IMR-90 (cell line): ENCODE measurements around the gene EDN3. TPM values are rescaled to one million over a fixed set of nuclear protein-coding genes. Genes with fewer than 3 reads are reported as not detected.

Source experiments
- ATAC-seq: fragments of 200-7000 bp; cut with Tn5 transposase; 2 replicates; pipeline ENCODE4 v1.9.1; 2020; ENCODE audit warnings: low read depth, mild to moderate bottlenecking, moderate library complexity
- BruUV-seq: library from RNA; stranded (reverse); fragments of 400-500 nt; replicated peaks from 2 replicates; lab custom pipeline; 2021; lab: Mats Ljungman, UMichigan
- CTCF ChIA-PET: fragments of 300-600 bp; formaldehyde crosslinking; extraction: SDS; loops from one replicate; lab custom pipeline; 2021; ENCODE audit warnings: antibody characterized with exemption; lab: Yijun Ruan, JAX
- POLR2A ChIA-PET: fragments of 300-600 bp; sonication (Branson Sonifier 250); formaldehyde crosslinking; loops from one replicate; lab custom pipeline; 2022; ENCODE audit warnings: antibody characterized with exemption; ENCODE audit not compliant: unreplicated experiment; lab: Charles Lee
- DNase-seq: peaks from one replicate; pipeline ENCODE4 v3.0.0; 2013
- H2AFZ ChIP-seq: replicated peaks from 2 replicates; pipeline ENCODE3; 2013; ENCODE audit warnings: low read length, mild to moderate bottlenecking; ENCODE audit not compliant: poor library complexity
- H2AK5ac ChIP-seq: 2 replicates; pipeline ENCODE4 v1.6.1; 2013; ENCODE audit warnings: low read depth, low read length, inconsistent platforms
- H2AK9ac ChIP-seq: replicated peaks from 2 replicates; pipeline ENCODE3; 2013; ENCODE audit warnings: mild to moderate bottlenecking, low read depth, low read length, moderate library complexity; ENCODE audit not compliant: poor library complexity
- H2BK120ac ChIP-seq: 2 replicates; pipeline ENCODE4 v1.6.1; 2013; ENCODE audit warnings: low read depth, low read length, inconsistent platforms
- H2BK15ac ChIP-seq: 3 replicates; pipeline ENCODE4 v1.6.1; 2013; ENCODE audit warnings: low read depth, low read length, inconsistent platforms
- H2BK20ac ChIP-seq: 2 replicates; pipeline ENCODE4 v1.6.1; 2013; ENCODE audit warnings: low read depth, mild to moderate bottlenecking, inconsistent platforms, low read length, moderate library complexity
- H2BK5ac ChIP-seq: 2 replicates; pipeline ENCODE4 v1.6.1; 2013; ENCODE audit warnings: mild to moderate bottlenecking, low read depth, low read length, inconsistent platforms; ENCODE audit not compliant: poor library complexity, severe bottlenecking
- H3K14ac ChIP-seq: replicated peaks from 2 replicates; pipeline ENCODE4 v1.6.1; 2013; ENCODE audit warnings: low read depth, low read length, inconsistent platforms
- H3K18ac ChIP-seq: 2 replicates; pipeline ENCODE4 v1.6.1; 2013; ENCODE audit warnings: low read depth, low read length, control low read depth
- H3K23ac ChIP-seq: 2 replicates; pipeline ENCODE4 v1.6.1; 2013; ENCODE audit warnings: low read depth, low read length, inconsistent platforms
- H3K27ac ChIP-seq: 2 replicates; pipeline ENCODE4 v1.5.1; 2013; ENCODE audit warnings: mild to moderate bottlenecking, control low read depth, low read length; ENCODE audit not compliant: insufficient read depth
- H3K27me3 ChIP-seq: 2 replicates; pipeline ENCODE4 v1.6.1; 2013; ENCODE audit warnings: low read length; ENCODE audit not compliant: control insufficient read depth, insufficient read depth
- H3K36me3 ChIP-seq: 2 replicates; pipeline ENCODE4 v1.6.1; 2013; ENCODE audit warnings: low read length, mixed read lengths; ENCODE audit not compliant: control insufficient read depth, insufficient read depth
- H3K4ac ChIP-seq: 2 replicates; pipeline ENCODE4 v1.6.1; 2013; ENCODE audit warnings: low read depth, low read length, inconsistent platforms
- H3K4me1 ChIP-seq: 2 replicates; pipeline ENCODE4 v1.6.1; 2013; ENCODE audit warnings: low read length, mixed read lengths; ENCODE audit not compliant: control insufficient read depth, insufficient read depth
- H3K4me2 ChIP-seq: 2 replicates; pipeline ENCODE4 v1.6.1; 2013; ENCODE audit warnings: low read depth, mild to moderate bottlenecking, control low read depth, low read length, moderate library complexity
- H3K4me3 ChIP-seq: 2 replicates; pipeline ENCODE4 v1.5.1; 2013; ENCODE audit warnings: low read depth, mild to moderate bottlenecking, control low read depth, low read length, moderate library complexity; ENCODE audit not compliant: insufficient read depth
- H3K56ac ChIP-seq: 2 replicates; pipeline ENCODE4 v1.6.1; 2013; ENCODE audit warnings: low read length, inconsistent platforms; ENCODE audit not compliant: insufficient read depth; ENCODE audit errors: extremely low read depth
- H3K79me1 ChIP-seq, 2 experiments: 2 replicates each; pipeline ENCODE4 v1.6.1; 2013; ENCODE audit warnings: low read length in 2 of 2, inconsistent platforms in 1 of 2, low read depth in 1 of 2
- H3K9ac ChIP-seq: 2 replicates; pipeline ENCODE4 v1.6.1; 2013; ENCODE audit warnings: low read depth, low read length, control low read depth
- H3K9me1 ChIP-seq: 2 replicates; pipeline ENCODE4 v1.6.1; 2013; ENCODE audit warnings: low read length, inconsistent platforms; ENCODE audit not compliant: insufficient read depth
- H3K9me3 ChIP-seq: 2 replicates; pipeline ENCODE4 v1.6.1; 2013; ENCODE audit warnings: low read length; ENCODE audit not compliant: control insufficient read depth, insufficient read depth
- H4K20me1 ChIP-seq: 2 replicates; pipeline ENCODE4 v1.6.1; 2013; ENCODE audit warnings: low read length, inconsistent platforms; ENCODE audit not compliant: insufficient read depth
- H4K5ac ChIP-seq: 2 replicates; pipeline ENCODE4 v1.6.1; 2013; ENCODE audit warnings: mild to moderate bottlenecking, low read depth, low read length, control low read depth
- H4K8ac ChIP-seq, 2 experiments: 2 replicates each; pipeline ENCODE4 v1.6.1; 2013; ENCODE audit warnings: low read depth in 2 of 2, low read length in 2 of 2, control low read depth in 1 of 2, inconsistent platforms in 1 of 2
- H4K91ac ChIP-seq: 2 replicates; pipeline ENCODE4 v1.6.1; 2013; ENCODE audit warnings: low read depth, low read length, inconsistent platforms; ENCODE audit not compliant: insufficient read depth
- CEBPB ChIP-seq: IDR thresholded peaks from 2 replicates; pipeline ENCODE4 v1.6.1; 2012; ENCODE audit warnings: low read depth, low read length, improper control_type of control experiment
- CHD1 ChIP-seq: IDR thresholded peaks from 2 replicates; pipeline ENCODE4 v1.6.1; 2012; ENCODE audit warnings: low read depth, low read length, improper control_type of control experiment
- NFE2L2 ChIP-seq: fragments of 150-350 bp; IDR thresholded peaks from 2 replicates; pipeline ENCODE4 v1.6.1; 2016; ENCODE audit warnings: low read depth, mild to moderate bottlenecking, low read length
- POLR2A ChIP-seq: IDR thresholded peaks from 2 replicates; pipeline ENCODE4 v1.6.1; 2012; ENCODE audit warnings: mild to moderate bottlenecking, low read depth, low read length
- RCOR1 ChIP-seq: IDR thresholded peaks from 2 replicates; pipeline ENCODE4 v1.6.1; 2012; ENCODE audit warnings: mild to moderate bottlenecking, low read length, improper control_type of control experiment; ENCODE audit not compliant: insufficient replicate concordance
- USF2 ChIP-seq: fragments of 150-350 bp; IDR thresholded peaks from 2 replicates; pipeline ENCODE4 v1.6.1; 2017; ENCODE audit warnings: mild to moderate bottlenecking, antibody characterized with exemption, low read length, low read depth
- WGBS, 2 experiments: methylation state at CpG; one replicate each; pipeline versions ENCODE4 v1.1.5 to v1.1.7; 2013; ENCODE audit warnings: missing lambda C conversion rate in 2 of 2; ENCODE audit not compliant: insufficient read length in 1 of 2; ENCODE audit errors: extremely low coverage in 2 of 2; 5-methylcytosine and 5-hydroxymethylcytosine counted together
- dilution Hi-C: fragments of 300-500 bp; cut with HindIII; formaldehyde crosslinking; loops from one replicate; pipeline ENCODE4 v1.14.3; 2018; ENCODE audit warnings: low sequenced_read_pairs; ENCODE audit not compliant: unreplicated experiment
- in situ Hi-C: fragments of 300-500 bp; cut with MboI; formaldehyde crosslinking; loops from 3 replicates; pipeline ENCODE4 v1.14.3; 2019; ENCODE audit warnings: low sequenced_read_pairs, inconsistent platforms, mixed read lengths
- intact Hi-C: fragments of 100-400 bp; cut with micrococcal nuclease; formaldehyde crosslinking; loops from 2 replicates; pipeline ENCODE4 v1.10.0; 2022
- polyA plus RNA-seq, 3 experiments: library from polyadenylated mRNA; depleted of rRNA; stranded (reverse); fragments of >200 nt; gene quantifications; 2 replicates each; pipeline ENCODE4 v1.2.3, GENCODE V29; 2012; ENCODE audit warnings: low replicate concordance in 1 of 3
- total RNA-seq: library from RNA; depleted of rRNA; stranded (reverse); fragments of >200 nt; gene quantifications from 2 replicates; pipeline ENCODE4 v1.2.3, GENCODE V29; 2012
- TF ChIP-seq, protein P1 (sequence below): fragments of 150-350 bp; IDR thresholded peaks from 2 replicates; pipeline ENCODE4 v1.6.1; 2016; ENCODE audit warnings: low read depth, mild to moderate bottlenecking, low read length, moderate library complexity, borderline replicate concordance
- TF ChIP-seq, protein P2 (sequence below): conservative IDR thresholded peaks from 2 replicates; pipeline ENCODE4 v1.5.1; 2012; ENCODE audit warnings: mild to moderate bottlenecking, low read depth, low read length, improper control_type of control experiment

EDN3 gene
- total and polyA plus RNA-seq, 2 of the 4 experiments (the other 2 are of a cell fraction) = not detected

DNA sequence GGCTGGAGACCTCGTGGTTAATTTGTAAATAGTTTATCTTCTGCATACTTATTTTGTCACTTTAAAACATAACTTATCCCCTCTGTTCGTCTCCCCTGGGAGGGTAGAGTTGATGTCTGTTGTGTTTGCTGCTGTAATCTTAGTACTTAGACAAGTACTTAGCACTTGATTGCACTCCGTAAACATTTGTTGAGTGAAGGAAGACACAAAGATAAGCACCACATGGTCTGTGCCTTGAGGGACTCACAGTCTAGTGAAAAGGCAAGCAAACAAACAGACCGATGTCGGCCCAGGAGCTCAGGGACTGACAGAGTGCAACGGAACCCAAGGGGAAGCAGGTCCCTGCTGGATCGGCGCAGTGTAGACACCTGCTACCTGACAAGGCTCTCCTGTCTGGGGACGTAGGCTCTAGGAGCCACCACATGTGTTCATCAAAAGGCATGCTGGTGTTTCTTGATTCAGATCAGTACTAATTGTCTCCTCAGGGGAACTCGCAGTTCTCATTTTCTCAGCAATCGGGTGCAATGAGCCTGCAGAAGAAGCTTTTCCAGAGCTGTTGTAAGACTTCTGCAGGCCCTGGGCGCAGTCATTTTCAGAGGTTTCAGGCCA lies 31.4 kb downstream of the EDN3 start:
- no peak overlapping the region for H3K23ac ChIP-seq
- no peak overlapping the region for H2BK15ac ChIP-seq
- H3K14ac ChIP-seq = no peak overlapping the region
- H4K5ac ChIP-seq = no peak overlapping the region
- H3K4me3 ChIP-seq = no peak overlapping the region
- in situ Hi-C loops (no loop called here), intact Hi-C loops (no loop called here), dilution Hi-C loops (no loop called here)
- H3K79me1 ChIP-seq = no peaks in the 10 kb centered on the region
- no peak overlapping the region for H3K4me2 ChIP-seq
- no peaks in the 10 kb centered on the region for H3K4me1 ChIP-seq
- 31% methylated on average over 3 of the region's 12 CpGs; no CpG with 5 or more reads in 1 of the 2 experiments for WGBS, 2 experiments
- H3K27me3 ChIP-seq = no peaks in the 10 kb centered on the region
- H4K20me1 ChIP-seq = no peaks in the 10 kb centered on the region
- H3K36me3 ChIP-seq = no peaks in the 10 kb centered on the region
- ATAC-seq (no peak), DNase-seq (no peak)
- TF ChIP-seq CHD1 (no peak), POLR2A (no peak), USF2 (no peak), RCOR1 (no peak), NFE2L2 (no peak), CEBPB (no peak)
- TF ChIP-seq, protein P1, sequence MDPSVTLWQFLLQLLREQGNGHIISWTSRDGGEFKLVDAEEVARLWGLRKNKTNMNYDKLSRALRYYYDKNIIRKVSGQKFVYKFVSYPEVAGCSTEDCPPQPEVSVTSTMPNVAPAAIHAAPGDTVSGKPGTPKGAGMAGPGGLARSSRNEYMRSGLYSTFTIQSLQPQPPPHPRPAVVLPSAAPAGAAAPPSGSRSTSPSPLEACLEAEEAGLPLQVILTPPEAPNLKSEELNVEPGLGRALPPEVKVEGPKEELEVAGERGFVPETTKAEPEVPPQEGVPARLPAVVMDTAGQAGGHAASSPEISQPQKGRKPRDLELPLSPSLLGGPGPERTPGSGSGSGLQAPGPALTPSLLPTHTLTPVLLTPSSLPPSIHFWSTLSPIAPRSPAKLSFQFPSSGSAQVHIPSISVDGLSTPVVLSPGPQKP = no peak
- TF ChIP-seq, protein P2, sequence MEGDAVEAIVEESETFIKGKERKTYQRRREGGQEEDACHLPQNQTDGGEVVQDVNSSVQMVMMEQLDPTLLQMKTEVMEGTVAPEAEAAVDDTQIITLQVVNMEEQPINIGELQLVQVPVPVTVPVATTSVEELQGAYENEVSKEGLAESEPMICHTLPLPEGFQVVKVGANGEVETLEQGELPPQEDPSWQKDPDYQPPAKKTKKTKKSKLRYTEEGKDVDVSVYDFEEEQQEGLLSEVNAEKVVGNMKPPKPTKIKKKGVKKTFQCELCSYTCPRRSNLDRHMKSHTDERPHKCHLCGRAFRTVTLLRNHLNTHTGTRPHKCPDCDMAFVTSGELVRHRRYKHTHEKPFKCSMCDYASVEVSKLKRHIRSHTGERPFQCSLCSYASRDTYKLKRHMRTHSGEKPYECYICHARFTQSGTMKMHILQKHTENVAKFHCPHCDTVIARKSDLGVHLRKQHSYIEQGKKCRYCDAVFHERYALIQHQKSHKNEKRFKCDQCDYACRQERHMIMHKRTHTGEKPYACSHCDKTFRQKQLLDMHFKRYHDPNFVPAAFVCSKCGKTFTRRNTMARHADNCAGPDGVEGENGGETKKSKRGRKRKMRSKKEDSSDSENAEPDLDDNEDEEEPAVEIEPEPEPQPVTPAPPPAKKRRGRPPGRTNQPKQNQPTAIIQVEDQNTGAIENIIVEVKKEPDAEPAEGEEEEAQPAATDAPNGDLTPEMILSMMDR = no peak
- no peak overlapping the region for H4K91ac ChIP-seq
- H3K56ac ChIP-seq = no peak overlapping the region
- no peak overlapping the region for H3K18ac ChIP-seq
- ChIA-PET POLR2A (no interaction called here), CTCF (no interaction called here)
- H3K27ac ChIP-seq = no peak overlapping the region
- no peak overlapping the region for H2BK5ac ChIP-seq
- no peak overlapping the region for H2BK120ac ChIP-seq
- no peaks in the 10 kb centered on the region for H3K9me1 ChIP-seq
- no peak overlapping the region for H3K9ac ChIP-seq
- no peak overlapping the region for H2AK9ac ChIP-seq
- no TSS peak for BruUV-seq
- no peak overlapping the region for H2AK5ac ChIP-seq
- no peak overlapping the region for H2BK20ac ChIP-seq
- no peak overlapping the region for H2AFZ ChIP-seq
- no peak overlapping the region for H4K8ac ChIP-seq
- H3K9me3 ChIP-seq = no peaks in the 10 kb centered on the region; the same call in 1 of the 2 replicates
- no peak overlapping the region for H3K4ac ChIP-seq
